Cardiac fibroblast (primary cell): Measurements from ENCODE around the gene DSE.
A peak's percentile ranks its signal among the peaks of the same experiment; 100 is the strongest.

Source experiments
- DNase-seq, 2 donors: peaks; one replicate each; pipeline versions ENCODE4 v3.0.0 to v3.0.0-alpha.2; 2010; ENCODE audit warnings: low read depth in 2 of 2
- H3K4me3 ChIP-seq, 2 donors: replicated peaks in 1 of 2; 1 replicate in 1 of 2; 2 replicates in 1 of 2; pipeline ENCODE4 v1.5.1; 2011; ENCODE audit warnings: low read depth in 2 of 2, low read length in 2 of 2, mild to moderate bottlenecking in 2 of 2, moderate library complexity in 1 of 2
- TF ChIP-seq, protein P1 (sequence below): IDR thresholded peaks from one replicate; pipeline ENCODE4 v1.5.1; 2011; ENCODE audit warnings: low read depth, mild to moderate bottlenecking, low read length, inconsistent platforms

Gene DSE

DNA sequence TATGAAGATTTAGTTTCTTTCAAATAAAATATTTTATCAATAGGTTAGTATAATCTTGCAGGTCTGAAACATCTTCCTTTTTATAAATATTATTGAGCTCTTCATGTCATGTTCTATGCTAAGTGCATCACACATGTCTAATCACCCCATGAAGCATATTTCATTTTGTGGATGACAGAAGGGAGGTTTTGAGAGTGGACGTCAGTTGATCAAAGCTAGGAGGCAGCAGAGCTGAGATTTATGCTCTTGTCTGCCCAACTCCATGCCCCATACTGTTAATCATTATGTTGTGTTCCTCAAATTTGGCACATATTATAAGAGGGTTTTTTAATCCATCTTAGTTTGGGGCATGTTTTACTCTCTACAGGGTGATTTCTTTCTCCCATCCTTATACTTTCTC lies 22.7 kb downstream of the DSE start:
- TF ChIP-seq, protein P1, sequence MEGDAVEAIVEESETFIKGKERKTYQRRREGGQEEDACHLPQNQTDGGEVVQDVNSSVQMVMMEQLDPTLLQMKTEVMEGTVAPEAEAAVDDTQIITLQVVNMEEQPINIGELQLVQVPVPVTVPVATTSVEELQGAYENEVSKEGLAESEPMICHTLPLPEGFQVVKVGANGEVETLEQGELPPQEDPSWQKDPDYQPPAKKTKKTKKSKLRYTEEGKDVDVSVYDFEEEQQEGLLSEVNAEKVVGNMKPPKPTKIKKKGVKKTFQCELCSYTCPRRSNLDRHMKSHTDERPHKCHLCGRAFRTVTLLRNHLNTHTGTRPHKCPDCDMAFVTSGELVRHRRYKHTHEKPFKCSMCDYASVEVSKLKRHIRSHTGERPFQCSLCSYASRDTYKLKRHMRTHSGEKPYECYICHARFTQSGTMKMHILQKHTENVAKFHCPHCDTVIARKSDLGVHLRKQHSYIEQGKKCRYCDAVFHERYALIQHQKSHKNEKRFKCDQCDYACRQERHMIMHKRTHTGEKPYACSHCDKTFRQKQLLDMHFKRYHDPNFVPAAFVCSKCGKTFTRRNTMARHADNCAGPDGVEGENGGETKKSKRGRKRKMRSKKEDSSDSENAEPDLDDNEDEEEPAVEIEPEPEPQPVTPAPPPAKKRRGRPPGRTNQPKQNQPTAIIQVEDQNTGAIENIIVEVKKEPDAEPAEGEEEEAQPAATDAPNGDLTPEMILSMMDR: peak; percentile 16
- no peak overlapping the region for H3K4me3 ChIP-seq
- DNase-seq: peak in 1 of 2 donors; percentile 38

DNA sequence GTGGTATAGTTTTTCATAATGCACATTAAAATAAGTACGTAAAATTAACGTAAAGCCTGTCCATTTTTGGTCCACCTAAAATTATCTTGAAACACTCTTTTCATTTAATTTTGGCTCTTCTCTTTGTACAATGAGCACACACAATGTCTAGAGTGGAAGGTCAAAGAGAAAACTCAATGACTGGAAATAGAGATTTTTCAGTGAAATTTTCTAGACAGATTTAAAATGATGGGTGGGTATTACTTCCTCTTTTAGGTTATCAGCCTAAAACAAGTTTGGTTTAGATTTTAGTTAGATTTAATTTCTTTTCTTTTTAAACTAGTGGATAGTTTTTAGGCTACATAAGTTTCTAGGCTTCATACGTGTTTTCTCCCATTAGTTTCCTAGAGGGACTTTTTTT lies 24.9 kb downstream of the DSE start:
- no peak overlapping the region for H3K4me3 ChIP-seq
- DNase-seq: no peak
- TF ChIP-seq, protein P1: no peak

DNA sequence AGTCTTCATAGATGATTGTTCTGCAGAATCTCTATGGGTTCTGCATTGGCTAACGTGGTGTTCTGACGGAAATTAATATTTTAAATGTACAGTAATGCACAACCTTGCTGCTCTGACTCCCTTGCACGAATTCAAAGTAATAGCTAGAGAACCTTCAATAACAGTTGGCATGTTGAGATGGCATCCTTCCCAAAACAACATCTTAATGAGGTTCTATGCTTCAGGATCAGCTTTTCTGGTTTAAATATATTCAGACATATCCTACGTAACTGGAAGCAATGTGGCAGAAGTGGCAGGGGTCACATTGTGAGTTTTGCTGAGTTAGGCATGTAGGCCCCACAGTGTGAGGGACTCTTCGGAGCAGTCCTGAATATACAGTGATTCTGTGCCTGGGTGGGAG lies 25.7 kb downstream of the DSE start:
- no peak for DNase-seq

DNA sequence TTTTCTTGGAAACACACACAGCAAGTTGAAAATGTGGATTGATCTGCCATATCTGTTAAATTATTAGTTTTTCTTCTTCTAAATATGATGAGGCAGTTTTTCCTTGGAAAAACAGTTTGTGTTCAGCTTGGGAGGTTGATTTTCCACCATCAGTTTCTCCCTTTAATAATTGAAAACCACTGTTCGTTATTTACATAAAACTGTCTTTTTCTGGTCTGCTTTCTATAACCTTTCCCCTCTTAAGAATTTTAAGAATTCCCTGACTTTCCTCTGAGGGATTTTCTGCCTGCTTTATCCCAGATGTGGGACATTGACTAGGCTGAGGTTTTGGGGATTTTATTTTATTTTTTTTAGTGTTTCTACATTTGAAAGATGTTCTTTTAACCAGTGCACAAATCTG lies 27.2 kb downstream of the DSE start:
- peak; percentile 46 to 59 for DNase-seq
- TF ChIP-seq, protein P1: no peak
- no peak overlapping the region for H3K4me3 ChIP-seq

More for the DNA sequence above, 25.7 kb downstream of the DSE start:
- H3K4me3 ChIP-seq: no peak overlapping the region
- TF ChIP-seq, protein P1: no peak

DNA sequence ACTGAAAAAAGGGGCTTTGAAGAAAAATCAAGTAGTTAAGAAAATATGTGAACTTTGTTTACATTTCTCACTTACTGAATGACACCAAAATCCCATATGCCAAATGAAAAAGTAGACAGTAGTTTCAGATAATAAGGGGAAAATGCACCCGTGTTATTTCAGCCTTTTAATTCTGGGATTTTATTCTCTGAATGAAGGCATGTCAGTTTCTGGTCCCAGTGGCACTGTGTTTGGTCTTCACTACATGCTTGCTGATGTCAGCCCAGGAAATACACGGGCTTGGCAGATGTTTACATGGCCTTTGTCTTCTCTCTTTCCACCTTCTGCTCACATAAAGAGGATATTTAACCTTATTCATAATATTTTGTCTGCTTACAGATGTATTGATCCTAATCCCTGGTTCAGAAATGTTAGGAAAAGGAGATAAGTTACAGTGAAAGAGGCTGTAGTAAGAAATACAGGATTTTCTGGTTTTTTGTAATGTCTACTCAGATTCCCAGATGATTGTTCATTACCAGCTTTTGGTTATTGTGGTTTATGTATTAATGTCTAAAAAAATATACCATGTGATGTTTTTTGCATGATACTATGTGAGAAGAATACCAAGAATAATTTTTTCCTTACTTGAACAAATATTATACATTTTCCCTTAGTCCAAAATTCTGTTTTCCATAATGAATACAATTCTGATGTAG lies 27.7 kb downstream of the DSE start:
- peak in 1 of 2 donors; percentile 78 for DNase-seq
- no peak overlapping the region for H3K4me3 ChIP-seq
- TF ChIP-seq, protein P1: no peak

DNA sequence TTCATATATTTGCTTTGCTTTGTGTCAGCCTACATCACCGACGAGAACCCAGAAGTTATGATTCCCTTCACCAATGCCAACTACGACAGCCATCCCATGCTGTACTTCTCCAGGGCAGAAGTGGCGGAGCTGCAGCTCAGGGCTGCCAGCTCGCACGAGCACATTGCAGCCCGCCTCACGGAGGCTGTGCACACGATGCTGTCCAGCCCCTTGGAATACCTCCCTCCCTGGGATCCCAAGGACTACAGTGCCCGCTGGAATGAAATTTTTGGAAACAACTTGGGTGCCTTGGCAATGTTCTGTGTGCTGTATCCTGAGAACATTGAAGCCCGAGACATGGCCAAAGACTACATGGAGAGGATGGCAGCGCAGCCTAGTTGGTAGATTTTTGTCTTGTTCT lies 28.5 kb downstream of the DSE start:
- DNase-seq: no peak
- H3K4me3 ChIP-seq: no peak overlapping the region
- TF ChIP-seq, protein P1: no peak

DNA sequence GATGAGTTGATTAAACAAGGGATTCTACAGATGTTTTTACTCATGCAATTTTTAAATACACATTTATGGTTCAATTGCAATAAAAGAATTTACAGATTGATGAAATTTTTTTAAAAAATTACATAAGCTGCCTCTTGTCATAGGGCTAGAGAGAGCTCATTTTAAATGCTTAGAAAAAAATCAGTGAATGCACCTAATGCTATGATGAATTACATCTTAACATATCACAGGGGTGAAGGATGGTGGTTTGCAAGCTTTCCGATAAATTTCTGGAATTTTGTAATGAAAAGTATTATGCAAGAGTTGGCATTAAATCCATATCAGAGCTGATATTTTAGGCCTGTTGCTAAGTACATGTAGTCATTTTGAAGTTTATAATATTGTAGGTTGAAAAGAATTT lies 29.6 kb downstream of the DSE start:
- DNase-seq: peak; percentile 38 to 61
- H3K4me3 ChIP-seq: no peak overlapping the region
- TF ChIP-seq, protein P1: no peak
